ENCODE data around the gene ZNF219. TPM values are rescaled to one million over a fixed set of nuclear protein-coding genes. Genes with fewer than 3 reads are reported as not detected.

ZNF219 gene
- total RNA-seq, 1 experiment from 2014 or later: 16.6 TPM

DNA sequence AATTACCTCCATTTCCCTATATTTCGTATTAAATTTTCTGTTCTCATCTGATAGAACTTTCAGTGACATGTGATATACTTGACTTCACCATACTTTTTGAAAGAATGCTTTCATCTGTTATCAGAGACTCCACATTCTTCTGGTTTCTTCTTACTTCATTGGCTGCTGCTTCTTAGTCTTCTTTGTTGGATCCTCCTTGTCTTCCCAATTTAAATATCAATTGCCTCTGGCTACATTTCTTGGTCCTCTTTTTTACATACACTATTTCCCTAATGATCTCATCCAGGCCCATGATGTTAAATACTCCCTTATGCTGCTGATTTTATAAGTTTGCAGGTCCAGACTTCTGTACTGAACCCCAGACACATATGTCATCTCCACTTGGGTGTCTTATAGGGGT is 35.4 kb upstream of the ZNF219 start:
- no peak for TF ChIP-seq RAD21 (IDR thresholded peaks at IDR 0.05; ENCODE audit: low read depth)
- TF ChIP-seq, protein P1, sequence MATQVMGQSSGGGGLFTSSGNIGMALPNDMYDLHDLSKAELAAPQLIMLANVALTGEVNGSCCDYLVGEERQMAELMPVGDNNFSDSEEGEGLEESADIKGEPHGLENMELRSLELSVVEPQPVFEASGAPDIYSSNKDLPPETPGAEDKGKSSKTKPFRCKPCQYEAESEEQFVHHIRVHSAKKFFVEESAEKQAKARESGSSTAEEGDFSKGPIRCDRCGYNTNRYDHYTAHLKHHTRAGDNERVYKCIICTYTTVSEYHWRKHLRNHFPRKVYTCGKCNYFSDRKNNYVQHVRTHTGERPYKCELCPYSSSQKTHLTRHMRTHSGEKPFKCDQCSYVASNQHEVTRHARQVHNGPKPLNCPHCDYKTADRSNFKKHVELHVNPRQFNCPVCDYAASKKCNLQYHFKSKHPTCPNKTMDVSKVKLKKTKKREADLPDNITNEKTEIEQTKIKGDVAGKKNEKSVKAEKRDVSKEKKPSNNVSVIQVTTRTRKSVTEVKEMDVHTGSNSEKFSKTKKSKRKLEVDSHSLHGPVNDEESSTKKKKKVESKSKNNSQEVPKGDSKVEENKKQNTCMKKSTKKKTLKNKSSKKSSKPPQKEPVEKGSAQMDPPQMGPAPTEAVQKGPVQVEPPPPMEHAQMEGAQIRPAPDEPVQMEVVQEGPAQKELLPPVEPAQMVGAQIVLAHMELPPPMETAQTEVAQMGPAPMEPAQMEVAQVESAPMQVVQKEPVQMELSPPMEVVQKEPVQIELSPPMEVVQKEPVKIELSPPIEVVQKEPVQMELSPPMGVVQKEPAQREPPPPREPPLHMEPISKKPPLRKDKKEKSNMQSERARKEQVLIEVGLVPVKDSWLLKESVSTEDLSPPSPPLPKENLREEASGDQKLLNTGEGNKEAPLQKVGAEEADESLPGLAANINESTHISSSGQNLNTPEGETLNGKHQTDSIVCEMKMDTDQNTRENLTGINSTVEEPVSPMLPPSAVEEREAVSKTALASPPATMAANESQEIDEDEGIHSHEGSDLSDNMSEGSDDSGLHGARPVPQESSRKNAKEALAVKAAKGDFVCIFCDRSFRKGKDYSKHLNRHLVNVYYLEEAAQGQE (IDR thresholded peaks at IDR 0.05; ENCODE audit: low read depth): no peak
- TF ChIP-seq, protein P2, sequence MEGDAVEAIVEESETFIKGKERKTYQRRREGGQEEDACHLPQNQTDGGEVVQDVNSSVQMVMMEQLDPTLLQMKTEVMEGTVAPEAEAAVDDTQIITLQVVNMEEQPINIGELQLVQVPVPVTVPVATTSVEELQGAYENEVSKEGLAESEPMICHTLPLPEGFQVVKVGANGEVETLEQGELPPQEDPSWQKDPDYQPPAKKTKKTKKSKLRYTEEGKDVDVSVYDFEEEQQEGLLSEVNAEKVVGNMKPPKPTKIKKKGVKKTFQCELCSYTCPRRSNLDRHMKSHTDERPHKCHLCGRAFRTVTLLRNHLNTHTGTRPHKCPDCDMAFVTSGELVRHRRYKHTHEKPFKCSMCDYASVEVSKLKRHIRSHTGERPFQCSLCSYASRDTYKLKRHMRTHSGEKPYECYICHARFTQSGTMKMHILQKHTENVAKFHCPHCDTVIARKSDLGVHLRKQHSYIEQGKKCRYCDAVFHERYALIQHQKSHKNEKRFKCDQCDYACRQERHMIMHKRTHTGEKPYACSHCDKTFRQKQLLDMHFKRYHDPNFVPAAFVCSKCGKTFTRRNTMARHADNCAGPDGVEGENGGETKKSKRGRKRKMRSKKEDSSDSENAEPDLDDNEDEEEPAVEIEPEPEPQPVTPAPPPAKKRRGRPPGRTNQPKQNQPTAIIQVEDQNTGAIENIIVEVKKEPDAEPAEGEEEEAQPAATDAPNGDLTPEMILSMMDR (IDR thresholded peaks at IDR 0.05 in 2 of 3, conservative IDR thresholded peaks at IDR 0.05 in 1 of 3; ENCODE audit: borderline replicate concordance in 1 of 3, insufficient read depth in 1 of 3, low read depth in 2 of 3, low read length in 2 of 3): no peak
- no peak for TF ChIP-seq EGR1 (IDR thresholded peaks at IDR 0.05; ENCODE audit: low read depth)
- no peak for TF ChIP-seq YY1 (IDR thresholded peaks at IDR 0.05; ENCODE audit: extremely low read depth, insufficient replicate concordance, low read depth, low read length)
- no peak for TF ChIP-seq ELF1 (IDR thresholded peaks at IDR 0.05; ENCODE audit: borderline replicate concordance, low read depth)
- TF ChIP-seq ZNF274 (IDR thresholded peaks at IDR 0.05; ENCODE audit: low read depth, low read length): no peak
- no peak for TF ChIP-seq JUND (IDR thresholded peaks at IDR 0.05)
- TF ChIP-seq POLR2AphosphoS5 (IDR thresholded peaks at IDR 0.05; ENCODE audit: low read depth, low read length): no peak
- TF ChIP-seq SIN3A (IDR thresholded peaks at IDR 0.05; ENCODE audit: low read depth): no peak
- TF ChIP-seq ZFX (IDR thresholded peaks at IDR 0.05): no peak
- Histone ChIP-seq H3K27ac (ENCODE audit: low read depth, low read length) (no peak overlapping the region), H2AFZ (ENCODE audit: low read depth, low read length, poor library complexity, severe bottlenecking) (no peak overlapping the region), H3K9me2 (ENCODE audit: insufficient read depth) (no peaks in the 10 kb centered on the region), H3K9me3 (ENCODE audit: control insufficient read depth in 1 of 2, insufficient read depth in 1 of 2, low read depth in 1 of 2, low read length in 2 of 2) (no peaks in the 10 kb centered on the region), H3K4me2 (ENCODE audit: low read length) (no peak overlapping the region), H4K20me1 (ENCODE audit: insufficient read depth) (no peaks in the 10 kb centered on the region), H3K9ac (ENCODE audit: low read length) (no peak overlapping the region), H3K4me3 (replicated peaks in 1 of 2; ENCODE audit: low read depth in 1 of 2, low read length in 2 of 2) (no peak overlapping the region), H3K27me3 (ENCODE audit: insufficient read depth, low read length) (no peaks in the 10 kb centered on the region), H3K79me2 (ENCODE audit: insufficient read depth, low read length) (no peaks in the 10 kb centered on the region), H3K4me1 (ENCODE audit: control insufficient read depth in 1 of 2, insufficient read depth in 2 of 2, low read length in 2 of 2) (no peaks in the 10 kb centered on the region), H3K36me3 (ENCODE audit: control insufficient read depth in 1 of 2, insufficient read depth in 2 of 2, low read length in 2 of 2) (no peaks in the 10 kb centered on the region)
- no peak for ATAC-seq
- ChIA-PET CTCF (interaction anchor here (1.2 to 1.6 kb wide), 2 partner anchors 10 to 65 kb away, joined by 3 to 5 read pairs; no protein-coding TSS in a partner anchor), RAD21 (ENCODE audit: low non-redundant PET in 1 of 2, low total read pairs in 2 of 2, uncharacterized antibody in 2 of 2, unreplicated experiment in 2 of 2) (no interaction called here), POLR2A (no interaction called here)
- no TSS peak for BruUV-seq (replicated peaks)
- intact Hi-C loops (cut with micrococcal nuclease): no loop called here
- no peak for DNase-seq (ENCODE audit: low read depth, low spot score)

Data from HCT116 (cell line).